T-helper 1 cell treated with Interleukin-12 subunit alpha and Interleukin-12 subunit beta and Interleukin-4 antibody, amounts not matched to agents 30 μg/mL and 1 μg/mL, for 36 hours (primary cell): ENCODE results near the gene XIRP2.

Experiments
- H3K27ac Mint-ChIP-seq: one replicate; pipeline ENCODE4 v1.8.0; 2021; ENCODE audit warnings: mild to moderate bottlenecking, mixed read lengths
- H3K27me3 Mint-ChIP-seq: one replicate; pipeline ENCODE4 v1.8.0; 2021; ENCODE audit warnings: low read depth, mixed read lengths
- H3K36me3 Mint-ChIP-seq: one replicate; pipeline ENCODE4 v1.8.0; 2021; ENCODE audit warnings: low read depth, mixed read lengths
- H3K4me1 Mint-ChIP-seq: one replicate; pipeline ENCODE4 v1.8.0; 2021; ENCODE audit warnings: low read depth, mixed read lengths
- H3K4me3 Mint-ChIP-seq: one replicate; pipeline ENCODE4 v1.8.0; 2021; ENCODE audit warnings: mild to moderate bottlenecking, moderate library complexity, mixed read lengths
- H3K9me3 Mint-ChIP-seq: one replicate; pipeline ENCODE4 v1.8.0; 2021; ENCODE audit warnings: mixed read lengths

The XIRP2 gene

GRCh38 chr2:166900700-166901099 lies 12.4 kb downstream of the XIRP2 start:
- no peak overlapping the region for H3K4me3 Mint-ChIP-seq
- H3K36me3 Mint-ChIP-seq = no peaks in the 10 kb centered on the region
- H3K27ac Mint-ChIP-seq = no peak overlapping the region
- H3K9me3 Mint-ChIP-seq = no peaks in the 10 kb centered on the region
- no peaks in the 10 kb centered on the region for H3K4me1 Mint-ChIP-seq
- H3K27me3 Mint-ChIP-seq = no peaks in the 10 kb centered on the region

GRCh38 chr2:166901336-166901735 lies 13.1 kb downstream of the XIRP2 start:
- Mint-ChIP-seq H3K27ac (no peak overlapping the region), H3K4me1 (no peaks in the 10 kb centered on the region), H3K36me3 (no peaks in the 10 kb centered on the region), H3K9me3 (no peaks in the 10 kb centered on the region), H3K4me3 (no peak overlapping the region), H3K27me3 (no peaks in the 10 kb centered on the region)

- Mint-ChIP-seq H3K27me3 (no peaks in the 10 kb centered on the region), H3K9me3 (peaks cover 10% of the 10 kb centered on the region), H3K36me3 (no peaks in the 10 kb centered on the region), H3K4me1 (no peaks in the 10 kb centered on the region), H3K27ac (no peak overlapping the region), H3K4me3 (no peak overlapping the region)
These were observed 28.7 kb downstream of the XIRP2 start for GRCh38 chr2:166916987-166917386.

- no peaks in the 10 kb centered on the region for H3K36me3 Mint-ChIP-seq
- peaks cover 7% of the 10 kb centered on the region for H3K9me3 Mint-ChIP-seq
- no peak overlapping the region for H3K4me3 Mint-ChIP-seq
- no peak overlapping the region for H3K27ac Mint-ChIP-seq
- H3K4me1 Mint-ChIP-seq = no peaks in the 10 kb centered on the region
- no peaks in the 10 kb centered on the region for H3K27me3 Mint-ChIP-seq
These were observed 29.1 kb downstream of the XIRP2 start for GRCh38 chr2:166917415-166917814.

GRCh38 chr2:166921261-166921896 lies 33.1 kb downstream of the XIRP2 start:
- no peak overlapping the region for H3K4me3 Mint-ChIP-seq
- H3K9me3 Mint-ChIP-seq = no peaks in the 10 kb centered on the region
- H3K27me3 Mint-ChIP-seq = no peaks in the 10 kb centered on the region
- H3K4me1 Mint-ChIP-seq = no peaks in the 10 kb centered on the region
- H3K27ac Mint-ChIP-seq = no peak overlapping the region
- no peaks in the 10 kb centered on the region for H3K36me3 Mint-ChIP-seq

- Mint-ChIP-seq H3K27me3 (no peaks in the 10 kb centered on the region), H3K4me3 (no peak overlapping the region)
These were observed 36.7 kb downstream of the XIRP2 start for GRCh38 chr2:166924967-166925366.

GRCh38 chr2:166926657-166927056 lies 38.4 kb downstream of the XIRP2 start:
- Mint-ChIP-seq H3K9me3 (no peaks in the 10 kb centered on the region), H3K36me3 (no peaks in the 10 kb centered on the region), H3K27ac (no peak overlapping the region), H3K27me3 (no peaks in the 10 kb centered on the region), H3K4me1 (no peaks in the 10 kb centered on the region), H3K4me3 (no peak overlapping the region)

More at GRCh38 chr2:166924967-166925366, 36.7 kb downstream of the XIRP2 start:
- no peaks in the 10 kb centered on the region for H3K4me1 Mint-ChIP-seq
- H3K9me3 Mint-ChIP-seq = no peaks in the 10 kb centered on the region
- no peak overlapping the region for H3K27ac Mint-ChIP-seq
- H3K36me3 Mint-ChIP-seq = no peaks in the 10 kb centered on the region

GRCh38 chr2:166932032-166932431 lies 43.8 kb downstream of the XIRP2 start:
- Mint-ChIP-seq H3K4me1 (no peaks in the 10 kb centered on the region), H3K27me3 (no peaks in the 10 kb centered on the region), H3K9me3 (no peaks in the 10 kb centered on the region), H3K27ac (no peak overlapping the region), H3K36me3 (no peaks in the 10 kb centered on the region), H3K4me3 (no peak overlapping the region)

GRCh38 chr2:166934817-166935216 lies 46.5 kb downstream of the XIRP2 start:
- Mint-ChIP-seq H3K36me3 (no peaks in the 10 kb centered on the region), H3K27ac (no peak overlapping the region), H3K9me3 (no peaks in the 10 kb centered on the region), H3K4me1 (no peaks in the 10 kb centered on the region), H3K4me3 (no peak overlapping the region), H3K27me3 (no peaks in the 10 kb centered on the region)

- Mint-ChIP-seq H3K4me1 (no peaks in the 10 kb centered on the region), H3K9me3 (no peaks in the 10 kb centered on the region), H3K36me3 (no peaks in the 10 kb centered on the region), H3K4me3 (no peak overlapping the region), H3K27ac (no peak overlapping the region), H3K27me3 (no peaks in the 10 kb centered on the region)
These were observed 54.1 kb downstream of the XIRP2 start for GRCh38 chr2:166942377-166942776.

- Mint-ChIP-seq H3K4me3 (no peak overlapping the region), H3K27ac (no peak overlapping the region), H3K9me3 (no peaks in the 10 kb centered on the region), H3K4me1 (no peaks in the 10 kb centered on the region), H3K36me3 (no peaks in the 10 kb centered on the region), H3K27me3 (no peaks in the 10 kb centered on the region)
These were observed 56.6 kb downstream of the XIRP2 start for GRCh38 chr2:166944909-166945308.

- Mint-ChIP-seq H3K27ac (no peak overlapping the region), H3K36me3 (no peaks in the 10 kb centered on the region), H3K4me1 (no peaks in the 10 kb centered on the region), H3K27me3 (no peaks in the 10 kb centered on the region), H3K4me3 (no peak overlapping the region), H3K9me3 (no peaks in the 10 kb centered on the region)
These were observed 69.4 kb downstream of the XIRP2 start for GRCh38 chr2:166957686-166958085.

GRCh38 chr2:166958986-166959481 lies 70.8 kb downstream of the XIRP2 start:
- Mint-ChIP-seq H3K27ac (no peak overlapping the region), H3K9me3 (no peaks in the 10 kb centered on the region), H3K27me3 (no peaks in the 10 kb centered on the region), H3K4me1 (no peaks in the 10 kb centered on the region), H3K4me3 (no peak overlapping the region), H3K36me3 (no peaks in the 10 kb centered on the region)

- no peaks in the 10 kb centered on the region for H3K9me3 Mint-ChIP-seq
- H3K4me1 Mint-ChIP-seq = no peaks in the 10 kb centered on the region
- H3K27me3 Mint-ChIP-seq = no peaks in the 10 kb centered on the region
- no peaks in the 10 kb centered on the region for H3K36me3 Mint-ChIP-seq
- H3K27ac Mint-ChIP-seq = no peak overlapping the region
- H3K4me3 Mint-ChIP-seq = no peak overlapping the region
These were observed 71.3 kb downstream of the XIRP2 start for GRCh38 chr2:166959556-166959955.

- Mint-ChIP-seq H3K4me1 (no peaks in the 10 kb centered on the region), H3K9me3 (no peaks in the 10 kb centered on the region), H3K27ac (no peak overlapping the region), H3K36me3 (no peaks in the 10 kb centered on the region), H3K27me3 (no peaks in the 10 kb centered on the region), H3K4me3 (no peak overlapping the region)
These were observed 72.5 kb downstream of the XIRP2 start for GRCh38 chr2:166960702-166961270.
